ENCODE results near the gene MVB12B.

MVB12B gene

DNA sequence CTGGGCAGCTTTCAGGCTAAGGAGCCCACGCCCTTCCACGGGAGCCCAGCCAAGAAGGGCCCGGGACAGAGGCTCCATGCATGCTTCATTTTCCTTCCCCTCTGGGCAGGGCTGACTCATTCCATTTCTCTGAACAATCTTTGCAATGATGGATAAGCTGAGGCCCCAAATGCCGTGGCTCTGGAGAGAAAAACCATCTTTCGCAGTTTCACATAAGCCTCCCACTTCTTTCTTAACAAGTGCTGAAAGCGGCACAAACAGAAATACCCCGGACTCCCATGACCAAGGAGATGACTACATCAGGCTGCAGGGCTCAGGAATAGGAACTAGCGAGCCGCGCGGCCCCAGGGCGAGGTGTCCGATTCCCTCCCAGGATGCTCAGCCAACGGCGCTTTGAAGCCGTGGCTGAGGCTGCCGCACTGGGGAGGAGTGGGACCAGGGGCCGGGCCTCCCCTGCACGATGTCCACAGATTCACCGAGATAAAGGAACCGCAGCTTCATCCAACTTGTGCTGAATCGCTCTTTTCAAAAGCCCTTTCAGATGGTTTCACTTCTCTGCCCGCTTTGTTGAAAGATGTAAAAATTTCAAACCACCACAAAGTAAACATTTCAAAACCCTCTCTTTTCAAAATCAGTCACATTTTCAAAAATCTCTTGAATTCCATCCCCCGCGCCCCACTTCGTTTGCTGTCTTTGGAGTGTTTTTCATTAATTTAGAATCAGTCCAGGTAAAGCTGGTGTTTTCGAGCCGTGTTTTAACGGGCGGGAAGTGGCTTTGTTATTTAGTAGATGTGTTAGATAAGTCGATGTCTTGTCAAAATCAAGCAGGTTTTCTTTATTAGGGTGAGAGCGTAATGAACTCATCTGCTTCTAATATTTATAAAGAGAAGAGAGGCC lies 190.6 kb downstream of the MVB12B start:
- TF ChIP-seq, protein P1, sequence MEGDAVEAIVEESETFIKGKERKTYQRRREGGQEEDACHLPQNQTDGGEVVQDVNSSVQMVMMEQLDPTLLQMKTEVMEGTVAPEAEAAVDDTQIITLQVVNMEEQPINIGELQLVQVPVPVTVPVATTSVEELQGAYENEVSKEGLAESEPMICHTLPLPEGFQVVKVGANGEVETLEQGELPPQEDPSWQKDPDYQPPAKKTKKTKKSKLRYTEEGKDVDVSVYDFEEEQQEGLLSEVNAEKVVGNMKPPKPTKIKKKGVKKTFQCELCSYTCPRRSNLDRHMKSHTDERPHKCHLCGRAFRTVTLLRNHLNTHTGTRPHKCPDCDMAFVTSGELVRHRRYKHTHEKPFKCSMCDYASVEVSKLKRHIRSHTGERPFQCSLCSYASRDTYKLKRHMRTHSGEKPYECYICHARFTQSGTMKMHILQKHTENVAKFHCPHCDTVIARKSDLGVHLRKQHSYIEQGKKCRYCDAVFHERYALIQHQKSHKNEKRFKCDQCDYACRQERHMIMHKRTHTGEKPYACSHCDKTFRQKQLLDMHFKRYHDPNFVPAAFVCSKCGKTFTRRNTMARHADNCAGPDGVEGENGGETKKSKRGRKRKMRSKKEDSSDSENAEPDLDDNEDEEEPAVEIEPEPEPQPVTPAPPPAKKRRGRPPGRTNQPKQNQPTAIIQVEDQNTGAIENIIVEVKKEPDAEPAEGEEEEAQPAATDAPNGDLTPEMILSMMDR (IDR thresholded peaks at IDR 0.05; ENCODE audit: control insufficient read depth, extremely low read depth, insufficient read depth): no peak
- peak overlapping the region; percentile 9 for H3K4me3 ChIP-seq (ENCODE audit: low read depth, low read length)
- no peak for DNase-seq (ENCODE audit: low read depth)

DNA sequence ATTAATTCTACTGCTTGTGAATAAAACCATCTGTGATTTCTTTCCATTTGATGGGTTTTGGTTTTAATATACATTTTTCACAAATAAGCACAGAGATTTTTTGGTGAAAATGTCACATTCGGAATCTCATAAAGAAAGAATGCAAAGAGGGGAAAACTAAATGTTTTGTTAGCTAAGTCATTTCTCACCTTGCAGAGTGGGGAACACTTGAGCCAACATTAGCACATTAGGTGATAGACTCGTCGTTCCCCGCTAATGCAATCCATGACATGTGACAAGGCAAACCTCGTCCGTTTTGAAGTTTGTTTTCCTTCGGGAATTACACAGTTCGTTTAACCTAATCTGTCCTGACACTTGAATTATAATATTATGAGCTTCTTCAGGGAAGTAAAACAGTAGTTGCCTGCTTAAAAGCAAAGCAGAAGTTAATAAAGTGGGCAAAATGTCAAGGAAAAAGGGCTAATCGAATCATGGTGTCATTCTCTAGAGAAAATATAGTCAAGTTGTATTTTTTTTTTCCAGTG lies 191.3 kb downstream of the MVB12B start:
- TF ChIP-seq, protein P1 (IDR thresholded peaks at IDR 0.05; ENCODE audit: control insufficient read depth, extremely low read depth, insufficient read depth): no peak
- H3K4me3 ChIP-seq (ENCODE audit: low read depth, low read length): no peak overlapping the region
- DNase-seq (ENCODE audit: low read depth): no peak

DNA sequence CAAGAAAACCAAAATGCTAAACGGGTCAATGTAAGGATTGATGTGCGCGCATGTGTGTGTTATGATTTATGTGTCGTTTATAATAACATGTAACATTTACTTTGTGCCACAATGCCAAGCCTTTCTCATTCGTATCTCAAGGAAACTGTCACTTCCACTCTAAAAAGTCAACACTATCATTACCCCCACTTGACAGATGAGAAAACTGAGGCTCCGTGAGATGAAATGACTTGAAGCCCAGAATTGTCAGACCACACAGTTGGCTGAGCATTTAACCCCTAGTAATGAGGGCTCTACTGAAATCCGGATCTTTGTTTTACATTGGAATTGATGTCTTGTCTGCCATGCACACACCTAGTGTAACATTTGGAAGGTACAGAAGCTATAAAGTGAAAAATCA lies 192.1 kb downstream of the MVB12B start:
- TF ChIP-seq, protein P1 (IDR thresholded peaks at IDR 0.05; ENCODE audit: control insufficient read depth, extremely low read depth, insufficient read depth): no peak
- H3K4me3 ChIP-seq (ENCODE audit: low read depth, low read length): no peak overlapping the region
- DNase-seq (ENCODE audit: low read depth): no peak

DNA sequence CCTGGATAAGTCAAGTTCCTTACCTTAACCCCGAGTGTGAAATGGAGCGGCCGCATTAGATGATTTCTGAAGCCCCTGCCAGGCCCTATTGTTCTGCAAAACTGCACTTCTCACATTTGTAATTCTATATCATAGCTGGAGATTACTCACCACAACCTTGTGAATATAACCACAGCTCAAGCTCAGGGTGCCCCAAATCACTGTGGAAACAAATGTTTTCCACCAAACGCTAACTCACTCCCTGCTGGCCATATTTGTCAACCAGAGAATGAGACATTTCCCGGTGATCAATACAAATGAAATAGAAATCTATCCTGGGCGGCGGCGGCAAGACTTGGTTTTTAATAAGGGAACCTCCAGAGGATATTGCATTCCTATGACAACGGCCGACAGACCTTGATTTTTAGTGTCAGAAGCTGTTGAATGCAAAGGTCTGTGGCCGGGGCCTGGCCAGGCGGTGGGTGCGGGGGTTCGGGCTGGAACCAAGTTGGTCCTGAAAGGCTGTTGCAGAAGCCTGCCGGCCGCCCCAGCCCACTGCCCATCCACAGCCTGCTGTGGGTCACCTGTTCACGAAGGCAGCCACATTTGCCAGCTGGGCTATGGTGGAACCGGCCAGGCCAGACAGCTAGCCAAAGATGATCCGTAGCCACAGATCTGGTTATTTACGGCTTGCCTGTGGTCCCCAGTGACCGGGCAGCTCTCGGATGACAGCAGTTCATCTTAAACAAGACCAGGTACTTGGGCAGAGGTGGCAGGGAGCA lies 193.2 kb downstream of the MVB12B start:
- TF ChIP-seq, protein P1 (IDR thresholded peaks at IDR 0.05; ENCODE audit: control insufficient read depth, extremely low read depth, insufficient read depth): no peak
- DNase-seq (ENCODE audit: low read depth): no peak
- no peak overlapping the region for H3K4me3 ChIP-seq (ENCODE audit: low read depth, low read length)

DNA sequence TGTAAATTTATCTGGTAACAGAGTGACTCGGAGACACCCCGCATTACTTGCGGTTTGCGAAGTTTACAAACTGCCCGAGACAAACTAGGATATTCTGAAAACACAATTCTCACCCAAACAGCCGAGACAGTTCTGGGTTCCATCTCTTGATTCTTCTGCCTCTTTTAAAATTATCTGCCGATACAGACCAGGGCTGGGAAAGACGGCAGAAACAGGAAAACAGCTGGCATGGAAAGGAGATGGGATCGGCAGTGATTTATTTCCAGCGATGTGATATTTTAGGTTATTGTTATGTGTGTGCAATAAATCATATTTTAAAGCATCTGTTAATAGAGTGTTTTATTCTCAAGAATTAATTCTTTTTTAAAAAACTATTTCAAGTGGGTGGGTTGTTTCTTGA lies 193.8 kb downstream of the MVB12B start:
- no peak overlapping the region for H3K4me3 ChIP-seq (ENCODE audit: low read depth, low read length)
- TF ChIP-seq, protein P1 (IDR thresholded peaks at IDR 0.05; ENCODE audit: control insufficient read depth, extremely low read depth, insufficient read depth): no peak
- DNase-seq (ENCODE audit: low read depth): no peak

DNA sequence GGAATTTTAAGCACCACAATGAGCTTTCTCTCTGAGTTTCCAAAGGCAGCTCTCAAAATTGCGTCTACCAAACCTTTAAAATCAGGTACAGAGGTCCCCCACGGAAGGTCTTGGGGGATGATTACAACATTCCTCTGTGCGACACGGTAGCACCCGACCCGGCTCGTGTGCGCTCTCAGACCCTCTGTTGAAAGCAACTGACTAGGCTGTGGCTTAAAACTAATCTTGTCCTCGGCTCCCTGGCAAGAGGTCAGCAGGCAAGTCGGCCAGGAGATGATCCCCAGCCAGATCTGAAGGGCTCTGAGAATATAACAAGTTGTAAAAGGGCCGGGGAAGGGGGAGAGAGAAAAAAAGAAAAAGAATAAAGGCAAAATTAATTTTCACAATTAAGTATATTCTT lies 194.5 kb downstream of the MVB12B start:
- TF ChIP-seq, protein P1 (IDR thresholded peaks at IDR 0.05; ENCODE audit: control insufficient read depth, extremely low read depth, insufficient read depth): no peak
- H3K4me3 ChIP-seq (ENCODE audit: low read depth, low read length): no peak overlapping the region
- DNase-seq (ENCODE audit: low read depth): no peak

Measured in LNCaP clone FGC (cell line).